Measurements from ENCODE around the gene RNU2-63P.

DNA sequence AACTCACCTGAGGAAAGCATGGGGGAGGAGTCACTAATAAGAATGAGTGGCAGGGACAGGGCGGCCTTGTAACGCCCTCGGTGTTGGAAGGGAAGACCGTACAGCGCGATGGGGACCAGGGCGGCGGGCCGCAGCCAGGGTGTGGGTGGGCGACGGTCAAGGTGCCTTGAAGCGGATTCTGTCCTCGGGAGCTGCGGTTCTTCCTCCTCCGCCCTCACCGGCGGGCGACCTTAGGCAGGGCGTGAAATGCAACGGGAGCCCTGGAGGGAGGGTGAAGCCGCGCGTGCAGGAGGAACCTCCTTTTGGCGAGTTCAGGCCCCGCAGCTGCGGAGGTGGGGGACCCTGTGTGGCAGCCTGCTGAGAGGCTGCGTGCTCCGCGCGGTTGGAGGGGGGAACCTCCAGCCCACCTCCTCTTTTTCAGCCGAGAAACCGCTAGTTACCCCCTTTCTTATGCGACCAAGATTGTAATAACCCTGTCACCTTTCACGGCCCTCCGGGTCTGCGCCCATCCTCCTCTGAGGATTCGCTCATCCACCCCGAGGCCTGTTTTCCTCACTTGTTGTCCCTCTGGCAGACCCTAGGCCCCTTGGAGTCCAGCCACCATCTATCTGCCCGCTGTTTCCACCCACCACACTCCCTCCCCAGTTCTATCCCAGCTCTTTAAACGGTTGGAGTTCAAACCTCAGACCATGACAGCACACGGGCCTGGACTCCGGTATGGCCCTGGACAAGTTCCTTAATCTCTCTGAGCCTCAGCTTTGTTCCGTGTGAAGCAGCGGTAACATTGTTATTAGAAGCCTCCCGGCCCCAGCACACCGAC, 823 bp upstream of the RNU2-63P start:
- no peak for TF ChIP-seq POLR2A (IDR thresholded peaks at IDR 0.05)
- TF ChIP-seq, protein P1, sequence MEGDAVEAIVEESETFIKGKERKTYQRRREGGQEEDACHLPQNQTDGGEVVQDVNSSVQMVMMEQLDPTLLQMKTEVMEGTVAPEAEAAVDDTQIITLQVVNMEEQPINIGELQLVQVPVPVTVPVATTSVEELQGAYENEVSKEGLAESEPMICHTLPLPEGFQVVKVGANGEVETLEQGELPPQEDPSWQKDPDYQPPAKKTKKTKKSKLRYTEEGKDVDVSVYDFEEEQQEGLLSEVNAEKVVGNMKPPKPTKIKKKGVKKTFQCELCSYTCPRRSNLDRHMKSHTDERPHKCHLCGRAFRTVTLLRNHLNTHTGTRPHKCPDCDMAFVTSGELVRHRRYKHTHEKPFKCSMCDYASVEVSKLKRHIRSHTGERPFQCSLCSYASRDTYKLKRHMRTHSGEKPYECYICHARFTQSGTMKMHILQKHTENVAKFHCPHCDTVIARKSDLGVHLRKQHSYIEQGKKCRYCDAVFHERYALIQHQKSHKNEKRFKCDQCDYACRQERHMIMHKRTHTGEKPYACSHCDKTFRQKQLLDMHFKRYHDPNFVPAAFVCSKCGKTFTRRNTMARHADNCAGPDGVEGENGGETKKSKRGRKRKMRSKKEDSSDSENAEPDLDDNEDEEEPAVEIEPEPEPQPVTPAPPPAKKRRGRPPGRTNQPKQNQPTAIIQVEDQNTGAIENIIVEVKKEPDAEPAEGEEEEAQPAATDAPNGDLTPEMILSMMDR (IDR thresholded peaks at IDR 0.05) = no peak
